Mesothelial cell of epicardium (in vitro differentiated cells): ENCODE results near the gene KLK4. TPM values are rescaled to one million over a fixed set of nuclear protein-coding genes. Genes with fewer than 3 reads are reported as not detected.

Experiments
- DNase-seq, 2 experiments: peaks; one replicate each; pipeline ENCODE4 v3.0.0; 2021; ENCODE audit warnings: low spot score in 2 of 2; ENCODE audit not compliant: unreplicated experiment in 2 of 2
- H3K27ac Mint-ChIP-seq: 2 replicates; pipeline ENCODE4 v1.8.0; 2021; ENCODE audit warnings: mixed read lengths
- H3K27me3 Mint-ChIP-seq: 2 replicates; pipeline ENCODE4 v1.8.0; 2021; ENCODE audit warnings: low read depth, mixed read lengths
- H3K36me3 Mint-ChIP-seq: 2 replicates; pipeline ENCODE4 v1.8.0; 2021; ENCODE audit warnings: mixed read lengths
- H3K4me1 Mint-ChIP-seq: 2 replicates; pipeline ENCODE4 v1.8.0; 2021; ENCODE audit warnings: mixed read lengths
- H3K4me3 Mint-ChIP-seq: 2 replicates; pipeline ENCODE4 v1.8.0; 2021; ENCODE audit warnings: mild to moderate bottlenecking, moderate library complexity, mixed read lengths
- H3K9me3 Mint-ChIP-seq: 2 replicates; pipeline ENCODE4 v1.8.0; 2021; ENCODE audit warnings: mixed read lengths
- CTCF ChIP-seq: fragments of 200-600 bp; sonication (generic); IDR thresholded peaks from one replicate; pipeline ENCODE4 v1.5.0; 2021; ENCODE audit warnings: antibody characterized with exemption; ENCODE audit not compliant: unreplicated experiment
- total RNA-seq: library from RNA; stranded (reverse); gene quantifications from 3 replicates; pipeline ENCODE4 v1.2.1, GENCODE V29; 2021

The KLK4 gene
- total RNA-seq, 1 donor from 2014 or later, result not detected

GRCh38 chr19:50861010-50861409 lies 50.2 kb downstream of the KLK4 start:
- Mint-ChIP-seq H3K9me3 (no peaks in the 10 kb centered on the region), H3K4me1 (peaks cover 5% of the 10 kb centered on the region), H3K36me3 (no peaks in the 10 kb centered on the region), H3K27ac (no peak overlapping the region), H3K27me3 (peaks cover 87% of the 10 kb centered on the region), H3K4me3 (no peak overlapping the region)
- no peak for TF ChIP-seq CTCF
- DNase-seq, result no peak

- Mint-ChIP-seq H3K36me3 (no peaks in the 10 kb centered on the region), H3K4me1 (peaks cover 5% of the 10 kb centered on the region), H3K9me3 (no peaks in the 10 kb centered on the region), H3K27me3 (peaks cover 88% of the 10 kb centered on the region), H3K4me3 (no peak overlapping the region), H3K27ac (no peak overlapping the region)
- DNase-seq, result no peak
- no peak for TF ChIP-seq CTCF
Measured at GRCh38 chr19:50859849-50860248, 51.3 kb downstream of the KLK4 start.

GRCh38 chr19:50858886-50859285 lies 52.3 kb downstream of the KLK4 start:
- peaks cover 87% of the 10 kb centered on the region for H3K27me3 Mint-ChIP-seq
- no peaks in the 10 kb centered on the region for H3K36me3 Mint-ChIP-seq
- H3K27ac Mint-ChIP-seq, result no peak overlapping the region

DNA sequence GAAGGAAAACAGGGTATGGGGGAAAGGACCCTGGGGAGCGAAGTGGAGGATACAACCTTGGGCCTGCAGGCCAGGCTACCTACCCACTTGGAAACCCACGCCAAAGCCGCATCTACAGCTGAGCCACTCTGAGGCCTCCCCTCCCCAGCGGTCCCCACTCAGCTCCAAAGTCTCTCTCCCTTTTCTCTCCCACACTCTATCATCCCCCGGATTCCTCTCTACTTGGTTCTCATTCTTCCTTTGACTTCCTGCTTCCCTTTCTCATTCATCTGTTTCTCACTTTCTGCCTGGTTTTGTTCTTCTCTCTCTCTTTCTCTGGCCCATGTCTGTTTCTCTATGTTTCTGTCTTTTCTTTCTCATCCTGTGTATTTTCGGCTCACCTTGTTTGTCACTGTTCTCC lies 53.8 kb downstream of the KLK4 start:
- H3K36me3 Mint-ChIP-seq, result no peaks in the 10 kb centered on the region

More at GRCh38 chr19:50858886-50859285, 52.3 kb downstream of the KLK4 start:
- H3K4me3 Mint-ChIP-seq, result no peak overlapping the region
- H3K4me1 Mint-ChIP-seq, result peaks cover 5% of the 10 kb centered on the region
- no peak for DNase-seq
- no peaks in the 10 kb centered on the region for H3K9me3 Mint-ChIP-seq
- no peak for TF ChIP-seq CTCF

More for the DNA sequence above, 53.8 kb downstream of the KLK4 start:
- Mint-ChIP-seq H3K27ac (no peak overlapping the region), H3K4me1 (peaks cover 5% of the 10 kb centered on the region), H3K9me3 (no peaks in the 10 kb centered on the region), H3K4me3 (no peak overlapping the region), H3K27me3 (peaks cover 82% of the 10 kb centered on the region)
- no peak for TF ChIP-seq CTCF
- no peak for DNase-seq

Other genes starting within 250 kb of the KLK4 start
- 11.9 to 14.0 TPM (median 13.5 TPM) in 3 replicates for gene SHANK1, start 191.6 kb downstream of the KLK4 start, total RNA-seq
- 33.0 to 34.4 TPM (median 33.6 TPM) in 3 replicates for gene CLEC11A, start 188.0 kb downstream of the KLK4 start, total RNA-seq
- not detected in 3 replicates for gene GPR32, start 140.9 kb downstream of the KLK4 start, total RNA-seq
- not detected in 3 replicates for gene ACP4, start 121.0 kb downstream of the KLK4 start, total RNA-seq
- gene KLK1, start 87.6 kb downstream of the KLK4 start, total RNA-seq, result 0.27 to 0.40 TPM in 2 of 3 replicates, not detected in the other
- gene KLK15, start 77.8 kb downstream of the KLK4 start, total RNA-seq, result not detected in 3 replicates
- not detected in 3 replicates for gene KLK3, start 56.5 kb downstream of the KLK4 start, total RNA-seq
- gene KLK2, start 38.0 kb downstream of the KLK4 start, total RNA-seq, result not detected in 3 replicates
- 8.9 to 11.5 TPM (median 9.5 TPM) in 3 replicates for gene KLK5, start 41.6 kb upstream of the KLK4 start, total RNA-seq
- gene KLK6, start 58.2 kb upstream of the KLK4 start, total RNA-seq, result 14.6 to 15.4 TPM (median 15.4 TPM) in 3 replicates
- 0.52 to 1.3 TPM (median 0.97 TPM) in 3 replicates for gene KLK7, start 72.5 kb upstream of the KLK4 start, total RNA-seq
- 5.4 to 8.6 TPM (median 6.9 TPM) in 3 replicates for gene KLK8, start 90.2 kb upstream of the KLK4 start, total RNA-seq
- gene KLK10, start 108.3 kb upstream of the KLK4 start, total RNA-seq, result 1.4 to 2.2 TPM (median 2.1 TPM) in 3 replicates
- gene KLK11, start 115.2 kb upstream of the KLK4 start, total RNA-seq, result not detected in 3 replicates
- gene KLK12, start 123.6 kb upstream of the KLK4 start, total RNA-seq, result not detected in 3 replicates
- gene KLK13, start 153.7 kb upstream of the KLK4 start, total RNA-seq, result 0.27 to 0.54 TPM (median 0.43 TPM) in 3 replicates
- gene KLK14, start 171.5 kb upstream of the KLK4 start, total RNA-seq, result 0.45 to 0.99 TPM (median 0.47 TPM) in 3 replicates
- gene CTU1, start 197.0 kb upstream of the KLK4 start, total RNA-seq, result 7.5 to 7.9 TPM (median 7.7 TPM) in 3 replicates
- gene SIGLEC9, start 213.5 kb upstream of the KLK4 start, total RNA-seq, result not detected in 3 replicates
- not detected in 3 replicates for gene SIGLEC7, start 230.9 kb upstream of the KLK4 start, total RNA-seq